Neutrophil (primary cell): Measurements from ENCODE around the gene TRIM42.

Source experiments
- H3K27ac ChIP-seq: fragments of 200-600 bp; sonication (generic); 2 replicates; pipeline ENCODE4 v1.5.1; 2016; ENCODE audit warnings: mild to moderate bottlenecking, moderate library complexity
- H3K27me3 ChIP-seq: fragments of 200-600 bp; sonication (generic); 2 replicates; pipeline ENCODE4 v1.6.0; 2016; ENCODE audit warnings: mild to moderate bottlenecking
- H3K36me3 ChIP-seq: fragments of 200-600 bp; sonication (generic); 2 replicates; pipeline ENCODE4 v1.5.1; 2017
- H3K4me1 ChIP-seq, 2 experiments: fragments of 200-600 bp in 1 of 2; sonication (generic) in 1 of 2; 1 replicate in 1 of 2; 2 replicates in 1 of 2; pipeline versions ENCODE4 v1.5.1 to v1.6.1; 2013 to 2016; ENCODE audit warnings: low read depth in 1 of 2, low read length in 1 of 2, mild to moderate bottlenecking in 1 of 2, moderate library complexity in 1 of 2; ENCODE audit not compliant: control insufficient read depth in 1 of 2, insufficient read depth in 1 of 2
- H3K4me3 ChIP-seq, 2 experiments: fragments of 200-600 bp in 1 of 2; sonication (generic) in 1 of 2; 1 replicate in 1 of 2; 2 replicates in 1 of 2; pipeline ENCODE4 v1.5.1; 2013 to 2016; ENCODE audit warnings: low read depth in 1 of 2, low read length in 1 of 2, mild to moderate bottlenecking in 1 of 2, moderate library complexity in 1 of 2
- H3K9me3 ChIP-seq: fragments of 200-600 bp; sonication (generic); 2 replicates; pipeline ENCODE4 v1.5.1; 2016
- TF ChIP-seq, protein P1 (sequence below): fragments of 200-600 bp; sonication (generic); IDR thresholded peaks from 2 replicates; pipeline ENCODE4 v1.5.1; 2016; ENCODE audit warnings: antibody characterized with exemption

TRIM42 gene

DNA sequence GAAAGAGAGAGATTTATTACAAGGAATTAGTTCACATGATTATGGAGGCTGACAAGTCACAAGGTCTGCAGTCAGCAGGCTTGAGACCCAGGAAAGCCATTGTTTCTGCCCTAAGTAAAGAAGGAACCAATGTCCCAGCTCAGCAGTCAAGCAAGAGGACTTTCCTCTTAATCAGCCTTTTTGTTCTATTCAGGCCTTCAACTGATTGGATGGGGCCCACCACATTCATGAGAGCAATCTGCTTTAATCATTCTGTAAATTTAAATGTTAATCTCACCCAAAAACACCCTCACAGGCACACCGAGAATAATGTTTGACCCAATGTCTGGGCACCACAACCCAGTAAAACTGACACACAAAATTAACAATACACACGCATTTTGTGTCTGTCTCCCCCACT lies 64.3 kb downstream of the TRIM42 start:
- Histone ChIP-seq H3K36me3 (no peaks in the 10 kb centered on the region), H3K4me3 (no peak overlapping the region), H3K27ac (no peak overlapping the region), H3K27me3 (no peaks in the 10 kb centered on the region), H3K9me3 (no peaks in the 10 kb centered on the region), H3K4me1 (no peaks in the 10 kb centered on the region)
- TF ChIP-seq, protein P1, sequence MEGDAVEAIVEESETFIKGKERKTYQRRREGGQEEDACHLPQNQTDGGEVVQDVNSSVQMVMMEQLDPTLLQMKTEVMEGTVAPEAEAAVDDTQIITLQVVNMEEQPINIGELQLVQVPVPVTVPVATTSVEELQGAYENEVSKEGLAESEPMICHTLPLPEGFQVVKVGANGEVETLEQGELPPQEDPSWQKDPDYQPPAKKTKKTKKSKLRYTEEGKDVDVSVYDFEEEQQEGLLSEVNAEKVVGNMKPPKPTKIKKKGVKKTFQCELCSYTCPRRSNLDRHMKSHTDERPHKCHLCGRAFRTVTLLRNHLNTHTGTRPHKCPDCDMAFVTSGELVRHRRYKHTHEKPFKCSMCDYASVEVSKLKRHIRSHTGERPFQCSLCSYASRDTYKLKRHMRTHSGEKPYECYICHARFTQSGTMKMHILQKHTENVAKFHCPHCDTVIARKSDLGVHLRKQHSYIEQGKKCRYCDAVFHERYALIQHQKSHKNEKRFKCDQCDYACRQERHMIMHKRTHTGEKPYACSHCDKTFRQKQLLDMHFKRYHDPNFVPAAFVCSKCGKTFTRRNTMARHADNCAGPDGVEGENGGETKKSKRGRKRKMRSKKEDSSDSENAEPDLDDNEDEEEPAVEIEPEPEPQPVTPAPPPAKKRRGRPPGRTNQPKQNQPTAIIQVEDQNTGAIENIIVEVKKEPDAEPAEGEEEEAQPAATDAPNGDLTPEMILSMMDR, result no peak

DNA sequence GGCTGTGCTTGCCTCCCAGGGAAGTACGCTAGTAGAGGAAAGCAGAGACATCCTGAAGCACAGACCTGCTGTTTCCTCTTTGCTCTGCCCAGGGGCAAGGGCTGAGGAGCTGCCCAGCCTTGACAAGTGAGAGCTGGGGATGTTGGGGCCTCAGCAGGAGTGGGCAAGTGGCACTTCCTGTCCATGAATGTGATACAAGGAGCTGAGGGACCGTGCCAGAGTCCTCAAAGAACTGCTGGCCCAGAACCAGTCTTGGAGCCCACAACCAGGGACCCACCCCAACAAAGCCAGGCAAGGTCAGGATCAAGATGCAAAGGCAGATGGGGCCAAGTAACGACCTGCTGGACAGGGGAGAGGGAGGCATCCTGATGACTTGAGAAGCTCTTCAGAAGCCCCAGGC lies 70.3 kb downstream of the TRIM42 start:
- no peaks in the 10 kb centered on the region for H3K36me3 ChIP-seq
- no peak overlapping the region for H3K4me3 ChIP-seq
- H3K27ac ChIP-seq, result no peak overlapping the region
- H3K9me3 ChIP-seq, result no peaks in the 10 kb centered on the region
- TF ChIP-seq, protein P1, result no peak
- no peaks in the 10 kb centered on the region for H3K27me3 ChIP-seq
- H3K4me1 ChIP-seq, result no peaks in the 10 kb centered on the region

DNA sequence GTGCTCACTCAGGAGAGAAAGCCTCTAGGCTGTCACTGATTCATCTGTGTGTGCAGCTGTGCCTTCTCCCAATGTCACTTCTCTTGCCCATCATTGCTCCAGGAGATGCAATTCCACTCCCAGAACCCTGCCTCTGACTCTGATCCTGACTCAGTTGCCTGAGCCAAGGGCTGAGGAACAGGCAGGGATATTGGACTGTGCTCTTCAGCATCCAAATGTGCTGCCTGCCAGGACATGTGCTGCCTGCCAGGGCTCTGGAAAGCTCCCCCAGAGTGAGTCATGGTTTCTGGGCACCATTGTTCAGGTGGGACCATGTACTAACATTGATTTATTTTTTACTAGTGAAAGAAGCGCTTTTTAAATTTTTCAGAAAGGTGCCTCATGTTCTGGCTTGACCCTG lies 71.0 kb downstream of the TRIM42 start:
- no peaks in the 10 kb centered on the region for H3K9me3 ChIP-seq
- H3K4me1 ChIP-seq, result no peaks in the 10 kb centered on the region
- H3K4me3 ChIP-seq, result no peak overlapping the region
- no peaks in the 10 kb centered on the region for H3K36me3 ChIP-seq
- TF ChIP-seq, protein P1, result no peak
- H3K27me3 ChIP-seq, result no peaks in the 10 kb centered on the region
- no peak overlapping the region for H3K27ac ChIP-seq
